ENCODE measurements around the gene KPNB1.

The KPNB1 gene

DNA sequence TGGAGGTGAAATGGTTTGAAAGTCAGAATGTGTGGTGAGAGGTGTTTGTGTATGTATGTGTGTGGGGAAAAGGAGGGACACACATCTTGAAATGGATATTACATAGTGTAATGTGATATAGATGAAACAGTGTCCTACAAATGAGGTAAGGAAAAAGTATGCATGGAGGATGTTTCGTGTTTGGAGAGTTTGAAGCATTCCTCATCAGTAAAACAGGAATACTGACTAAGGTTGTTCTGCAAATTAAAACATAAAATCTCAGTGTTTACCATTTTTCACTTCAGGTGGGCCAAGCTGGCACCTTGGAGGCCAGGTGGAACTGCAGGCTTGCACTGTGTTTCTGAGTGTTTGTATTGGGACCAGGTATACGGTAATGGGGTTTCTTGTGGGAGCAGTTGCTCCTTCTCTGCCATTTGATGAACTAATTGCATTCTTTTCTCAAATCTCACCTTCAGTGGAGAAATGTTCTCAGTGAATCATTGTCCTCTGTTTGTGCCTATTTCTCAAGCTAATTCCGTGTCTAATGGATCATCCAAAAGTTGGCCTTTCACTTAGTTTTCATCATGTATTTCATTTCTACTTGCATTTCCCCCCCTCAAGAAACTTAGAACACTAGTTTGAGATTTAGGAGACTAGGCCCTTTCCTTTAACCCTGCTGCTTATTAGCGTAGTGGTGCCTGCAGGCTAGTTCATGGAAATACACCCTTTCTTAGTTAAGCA, 36.0 kb downstream of the KPNB1 start:
- TF ChIP-seq, protein P1, sequence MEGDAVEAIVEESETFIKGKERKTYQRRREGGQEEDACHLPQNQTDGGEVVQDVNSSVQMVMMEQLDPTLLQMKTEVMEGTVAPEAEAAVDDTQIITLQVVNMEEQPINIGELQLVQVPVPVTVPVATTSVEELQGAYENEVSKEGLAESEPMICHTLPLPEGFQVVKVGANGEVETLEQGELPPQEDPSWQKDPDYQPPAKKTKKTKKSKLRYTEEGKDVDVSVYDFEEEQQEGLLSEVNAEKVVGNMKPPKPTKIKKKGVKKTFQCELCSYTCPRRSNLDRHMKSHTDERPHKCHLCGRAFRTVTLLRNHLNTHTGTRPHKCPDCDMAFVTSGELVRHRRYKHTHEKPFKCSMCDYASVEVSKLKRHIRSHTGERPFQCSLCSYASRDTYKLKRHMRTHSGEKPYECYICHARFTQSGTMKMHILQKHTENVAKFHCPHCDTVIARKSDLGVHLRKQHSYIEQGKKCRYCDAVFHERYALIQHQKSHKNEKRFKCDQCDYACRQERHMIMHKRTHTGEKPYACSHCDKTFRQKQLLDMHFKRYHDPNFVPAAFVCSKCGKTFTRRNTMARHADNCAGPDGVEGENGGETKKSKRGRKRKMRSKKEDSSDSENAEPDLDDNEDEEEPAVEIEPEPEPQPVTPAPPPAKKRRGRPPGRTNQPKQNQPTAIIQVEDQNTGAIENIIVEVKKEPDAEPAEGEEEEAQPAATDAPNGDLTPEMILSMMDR (IDR thresholded peaks at IDR 0.05; ENCODE audit: borderline replicate concordance, insufficient read depth, low read depth, low read length): no peak
- H3K4me3 ChIP-seq (ENCODE audit: low read depth, low read length): no peak overlapping the region

DNA sequence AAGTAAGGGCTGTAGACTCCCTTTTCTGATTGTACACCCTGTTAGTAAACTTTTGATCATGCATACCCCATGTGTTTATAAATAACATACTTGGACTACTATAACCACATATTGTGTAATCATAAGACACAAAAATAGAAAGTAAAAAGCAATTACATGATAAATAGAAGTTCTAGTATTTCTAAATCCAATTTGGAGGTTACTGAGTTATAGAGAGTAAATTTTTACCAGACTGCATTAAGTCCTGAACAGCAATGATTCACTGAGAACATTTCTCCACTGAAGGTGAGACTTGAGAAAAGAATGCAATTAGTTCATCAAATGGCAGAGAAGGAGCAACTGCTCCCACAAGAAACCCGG, 36.5 kb downstream of the KPNB1 start:
- TF ChIP-seq, protein P1 (IDR thresholded peaks at IDR 0.05; ENCODE audit: borderline replicate concordance, insufficient read depth, low read depth, low read length): no peak
- H3K4me3 ChIP-seq (ENCODE audit: low read depth, low read length): no peak overlapping the region

DNA sequence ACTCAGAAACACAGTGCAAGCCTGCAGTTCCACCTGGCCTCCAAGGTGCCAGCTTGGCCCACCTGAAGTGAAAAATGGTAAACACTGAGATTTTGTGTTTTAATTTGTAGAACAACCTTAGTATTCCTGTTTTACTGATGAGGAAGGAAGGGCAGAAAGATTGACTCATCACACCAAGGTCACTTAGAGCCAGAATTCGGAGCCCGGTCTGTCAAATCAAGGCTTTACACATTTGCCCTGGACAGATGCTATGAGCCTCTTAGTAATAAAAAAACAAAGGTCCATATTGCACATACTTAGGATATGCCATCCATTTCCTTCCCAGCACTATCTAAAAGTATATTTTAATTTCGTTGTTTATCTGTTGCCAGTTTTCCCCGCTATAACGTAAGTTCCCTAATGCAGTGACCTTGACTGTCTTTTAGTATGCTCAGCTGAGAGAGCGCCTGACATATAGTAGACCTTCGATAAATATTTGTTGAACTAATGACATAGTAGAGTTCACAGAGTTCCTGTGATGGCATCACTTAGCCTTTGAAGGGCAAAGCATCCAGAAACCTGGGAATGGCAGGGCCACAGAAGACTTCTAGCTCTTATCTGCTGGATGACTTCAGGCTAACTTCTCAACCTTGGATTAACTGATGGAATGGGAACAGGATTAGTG, 37.1 kb downstream of the KPNB1 start:
- TF ChIP-seq, protein P1 (IDR thresholded peaks at IDR 0.05; ENCODE audit: borderline replicate concordance, insufficient read depth, low read depth, low read length): no peak
- H3K4me3 ChIP-seq (ENCODE audit: low read depth, low read length): no peak overlapping the region

DNA sequence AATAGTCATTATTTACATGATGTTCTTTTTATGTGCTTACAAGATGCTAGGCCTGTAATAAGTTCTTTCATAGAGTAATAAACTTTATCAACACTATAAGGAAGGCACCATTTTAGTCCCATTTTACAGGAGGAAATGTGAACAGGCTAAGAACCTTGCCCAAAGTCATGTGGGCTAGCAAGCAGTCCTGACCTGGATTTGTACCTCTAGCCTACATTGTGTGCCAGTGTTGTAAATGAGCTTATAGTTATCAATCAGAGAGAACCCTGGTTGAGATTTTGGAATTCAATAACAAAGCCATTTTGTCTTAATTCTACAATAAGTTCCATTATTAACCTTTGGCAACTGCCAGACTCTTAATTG, 37.6 kb downstream of the KPNB1 start:
- no peak overlapping the region for H3K4me3 ChIP-seq (ENCODE audit: low read depth, low read length)
- TF ChIP-seq, protein P1 (IDR thresholded peaks at IDR 0.05; ENCODE audit: borderline replicate concordance, insufficient read depth, low read depth, low read length): no peak

DNA sequence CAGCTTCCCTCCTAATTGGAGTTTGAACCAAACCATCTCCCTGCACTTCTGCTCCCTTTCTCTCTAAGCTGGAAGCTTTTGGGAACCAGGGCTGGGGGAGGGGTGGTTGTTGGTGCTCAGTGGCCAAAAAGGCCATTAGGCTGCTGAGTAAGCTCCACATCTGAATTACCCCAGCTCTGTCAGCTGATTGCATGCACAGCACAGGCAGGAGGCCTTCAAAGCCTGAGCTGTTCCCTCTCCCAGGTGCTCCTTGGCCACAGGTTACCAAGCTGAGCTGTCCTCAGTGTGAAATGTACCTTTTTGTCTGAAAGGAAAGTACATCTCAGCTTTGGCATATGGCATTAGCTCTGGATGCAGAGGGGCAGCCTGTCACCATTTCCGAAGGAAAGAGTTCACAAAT, 38.0 kb downstream of the KPNB1 start:
- TF ChIP-seq, protein P1 (IDR thresholded peaks at IDR 0.05; ENCODE audit: borderline replicate concordance, insufficient read depth, low read depth, low read length): no peak

DNA sequence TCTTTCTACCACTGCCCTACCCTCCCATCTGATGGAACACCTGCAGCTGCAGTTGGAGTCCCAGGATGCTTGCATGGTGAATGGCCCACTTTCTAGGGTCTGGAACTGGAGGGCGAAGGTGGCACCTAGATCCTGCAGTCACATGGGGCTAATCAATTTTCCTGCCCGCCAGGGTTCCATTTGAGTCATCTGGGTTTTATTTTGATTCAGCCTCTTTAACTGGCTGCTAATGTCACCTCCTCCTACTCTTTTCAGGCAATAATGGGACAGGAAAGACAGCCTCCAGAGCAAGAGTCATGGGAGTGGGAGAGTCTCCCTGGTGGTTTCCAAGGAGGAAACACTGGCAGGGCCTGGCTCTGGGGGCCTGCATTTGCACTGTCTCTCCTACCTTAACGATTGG, 40.4 kb downstream of the KPNB1 start:
- TF ChIP-seq, protein P1 (IDR thresholded peaks at IDR 0.05; ENCODE audit: borderline replicate concordance, insufficient read depth, low read depth, low read length): no peak
- H3K4me3 ChIP-seq (ENCODE audit: low read depth, low read length): no peak overlapping the region

More for the DNA sequence above, 38.0 kb downstream of the KPNB1 start:
- no peak overlapping the region for H3K4me3 ChIP-seq (ENCODE audit: low read depth, low read length)
